A673 (cell line): Measurements from ENCODE around the gene CCDC86. TPM values are rescaled to one million over a fixed set of nuclear protein-coding genes. Genes with fewer than 3 reads are reported as not detected.

Experiments used
- BruUV-seq: library from RNA; stranded (reverse); fragments of 400-500 nt; replicated peaks from 2 replicates; lab custom pipeline; 2021; lab: Mats Ljungman, UMichigan
- CTCF ChIA-PET: fragments of 300-600 bp; sonication (Branson Sonifier 250); formaldehyde crosslinking; loops from one replicate; lab custom pipeline; 2022; ENCODE audit warnings: antibody characterized with exemption; lab: Charles Lee
- POLR2A ChIA-PET: fragments of 300-600 bp; sonication (Branson Sonifier 250); formaldehyde crosslinking; loops from one replicate; lab custom pipeline; 2022; ENCODE audit warnings: antibody characterized with exemption; ENCODE audit not compliant: low non-redundant PET; lab: Charles Lee
- DNase-seq: peaks from one replicate; pipeline ENCODE4 v3.0.0-alpha.2; 2015; ENCODE audit warnings: low spot score
- H3K27ac ChIP-seq: fragments of 200-600 bp; sonication (generic); 2 replicates; pipeline ENCODE4 v1.5.1; 2016; ENCODE audit warnings: mixed run types, low read depth, mild to moderate bottlenecking, mixed read lengths, antibody characterized with exemption, low read length; ENCODE audit not compliant: poor library complexity, severe bottlenecking
- H3K27me3 ChIP-seq: fragments of 200-600 bp; sonication (generic); replicated peaks from 2 replicates; pipeline ENCODE4 v1.6.1; 2017; ENCODE audit warnings: mixed run types, low read depth, mild to moderate bottlenecking, mixed read lengths, antibody characterized with exemption, low read length; ENCODE audit not compliant: insufficient read depth, poor library complexity
- H3K36me3 ChIP-seq: fragments of 200-600 bp; sonication (generic); 2 replicates; pipeline ENCODE4 v1.6.1; 2016; ENCODE audit warnings: mixed run types, mild to moderate bottlenecking, mixed read lengths, antibody characterized with exemption, low read length; ENCODE audit not compliant: insufficient read depth, poor library complexity, severe bottlenecking
- H3K4me1 ChIP-seq: fragments of 200-600 bp; sonication (generic); 2 replicates; pipeline ENCODE4 v1.6.1; 2017; ENCODE audit warnings: mixed run types, mild to moderate bottlenecking, mixed read lengths, antibody characterized with exemption, low read length; ENCODE audit not compliant: insufficient read depth, poor library complexity, severe bottlenecking
- H3K4me3 ChIP-seq: fragments of 200-600 bp; sonication (generic); 2 replicates; pipeline ENCODE4 v1.5.1; 2016; ENCODE audit warnings: low read depth, mixed run types, mild to moderate bottlenecking, mixed read lengths, low read length; ENCODE audit not compliant: poor library complexity, severe bottlenecking
- H3K9me3 ChIP-seq: fragments of 200-600 bp; sonication (generic); 2 replicates; pipeline ENCODE4 v1.6.1; 2016; ENCODE audit warnings: mixed run types, low read depth, mild to moderate bottlenecking, mixed read lengths, antibody characterized with exemption, low read length; ENCODE audit not compliant: poor library complexity, severe bottlenecking
- EZH2 ChIP-seq: fragments of 200-600 bp; sonication (generic); IDR thresholded peaks from 2 replicates; pipeline ENCODE4 v1.6.1; 2017; ENCODE audit warnings: borderline replicate concordance, low read depth, mild to moderate bottlenecking, mixed read lengths, antibody characterized with exemption, low read length; ENCODE audit not compliant: poor library complexity, severe bottlenecking
- intact Hi-C: fragments of 100-400 bp; cut with micrococcal nuclease; formaldehyde crosslinking; loops from one replicate; pipeline ENCODE4 v1.10.0; 2022; ENCODE audit not compliant: unreplicated experiment
- total RNA-seq: library from RNA; stranded (reverse); gene quantifications from 2 replicates; pipeline ENCODE4 v1.2.3, GENCODE V29; 2021
- TF ChIP-seq, protein P1 (sequence below): fragments of 300-800, 200-600 bp; sonication (generic); conservative IDR thresholded peaks from 2 replicates; pipeline ENCODE4 v1.5.1; 2017; ENCODE audit warnings: low read depth, mild to moderate bottlenecking, antibody characterized with exemption, low read length, moderate library complexity, mixed read lengths

The CCDC86 gene
- total RNA-seq, 1 experiment from 2014 or later, result 188 TPM

DNA sequence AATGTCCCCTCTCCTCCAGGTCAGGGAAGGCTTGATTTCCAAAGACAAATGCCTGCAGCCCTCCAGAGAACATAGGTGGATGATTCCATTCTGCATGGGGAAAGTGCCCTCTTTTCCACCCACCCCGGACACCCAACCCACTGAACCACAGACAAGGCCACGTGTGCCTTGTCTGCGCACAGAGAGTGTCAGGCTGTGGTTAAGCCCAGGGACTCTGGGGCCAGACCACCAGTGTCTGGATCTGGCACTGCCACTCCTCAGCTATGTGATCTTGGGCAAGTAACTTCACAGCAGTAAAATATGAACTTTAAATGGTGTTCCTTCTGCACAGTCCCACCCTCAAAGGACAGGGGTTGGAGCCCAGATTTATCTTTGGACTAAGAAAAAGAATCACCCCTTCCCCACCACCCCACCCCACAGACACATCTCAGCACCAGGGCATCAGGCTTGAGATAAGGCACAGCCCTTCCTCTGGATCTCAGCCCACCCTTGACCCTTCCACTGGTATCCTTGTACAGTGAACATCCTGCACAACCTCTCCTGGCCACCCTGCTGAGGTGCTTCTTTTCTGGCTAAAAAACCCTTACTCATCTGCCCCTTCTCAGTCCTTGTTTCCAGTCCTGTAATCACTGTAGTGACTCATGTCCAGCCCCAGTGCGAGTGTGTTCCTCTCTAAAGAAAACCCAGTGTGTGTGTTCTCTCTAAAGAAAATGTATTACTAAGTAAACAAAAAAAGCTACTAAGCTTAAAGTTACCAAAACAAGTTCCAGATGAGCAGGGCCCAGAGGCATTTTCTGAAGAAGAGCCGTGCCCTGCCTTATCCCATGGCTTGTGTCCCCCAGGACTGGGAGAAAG lies 15.7 kb downstream of the CCDC86 start:
- ChIA-PET POLR2A (interaction anchor here (0.7 kb wide), 1 partner anchor 82 kb away, joined by 5 read pairs; no protein-coding TSS in a partner anchor), CTCF (no interaction called here)
- no peak for TF ChIP-seq EZH2
- TF ChIP-seq, protein P1, sequence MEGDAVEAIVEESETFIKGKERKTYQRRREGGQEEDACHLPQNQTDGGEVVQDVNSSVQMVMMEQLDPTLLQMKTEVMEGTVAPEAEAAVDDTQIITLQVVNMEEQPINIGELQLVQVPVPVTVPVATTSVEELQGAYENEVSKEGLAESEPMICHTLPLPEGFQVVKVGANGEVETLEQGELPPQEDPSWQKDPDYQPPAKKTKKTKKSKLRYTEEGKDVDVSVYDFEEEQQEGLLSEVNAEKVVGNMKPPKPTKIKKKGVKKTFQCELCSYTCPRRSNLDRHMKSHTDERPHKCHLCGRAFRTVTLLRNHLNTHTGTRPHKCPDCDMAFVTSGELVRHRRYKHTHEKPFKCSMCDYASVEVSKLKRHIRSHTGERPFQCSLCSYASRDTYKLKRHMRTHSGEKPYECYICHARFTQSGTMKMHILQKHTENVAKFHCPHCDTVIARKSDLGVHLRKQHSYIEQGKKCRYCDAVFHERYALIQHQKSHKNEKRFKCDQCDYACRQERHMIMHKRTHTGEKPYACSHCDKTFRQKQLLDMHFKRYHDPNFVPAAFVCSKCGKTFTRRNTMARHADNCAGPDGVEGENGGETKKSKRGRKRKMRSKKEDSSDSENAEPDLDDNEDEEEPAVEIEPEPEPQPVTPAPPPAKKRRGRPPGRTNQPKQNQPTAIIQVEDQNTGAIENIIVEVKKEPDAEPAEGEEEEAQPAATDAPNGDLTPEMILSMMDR, result no peak
- Histone ChIP-seq H3K4me3 (no peak overlapping the region), H3K9me3 (no peaks in the 10 kb centered on the region), H3K36me3 (no peaks in the 10 kb centered on the region), H3K4me1 (no peaks in the 10 kb centered on the region), H3K27ac (no peak overlapping the region), H3K27me3 (no peaks in the 10 kb centered on the region)
- intact Hi-C loops, result no loop called here
- BruUV-seq, result no TSS peak
- DNase-seq, result no peak

DNA sequence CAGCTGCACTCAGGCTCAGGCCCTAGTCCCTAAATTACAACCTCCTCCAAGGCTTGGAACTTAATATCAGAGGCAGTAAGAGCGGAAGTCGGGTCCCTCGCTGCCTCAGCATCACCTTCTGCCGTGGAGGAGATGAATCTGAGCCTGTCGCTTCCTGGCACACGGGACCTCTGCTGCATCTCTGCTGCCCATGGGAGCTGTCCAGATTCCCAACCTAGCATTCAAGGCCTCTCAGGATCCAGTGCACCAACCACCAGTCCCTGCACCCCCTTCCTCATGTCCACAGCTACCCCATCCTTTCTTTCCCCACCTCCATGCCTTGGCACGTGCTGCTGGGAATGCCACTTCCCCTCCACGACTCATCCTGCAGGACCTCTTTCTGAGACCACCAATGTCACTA lies 16.3 kb downstream of the CCDC86 start:
- Histone ChIP-seq H3K36me3 (no peaks in the 10 kb centered on the region), H3K27me3 (no peaks in the 10 kb centered on the region), H3K4me3 (no peak overlapping the region), H3K9me3 (no peaks in the 10 kb centered on the region), H3K27ac (no peak overlapping the region), H3K4me1 (no peaks in the 10 kb centered on the region)
- ChIA-PET POLR2A (no interaction called here), CTCF (no interaction called here)
- no TSS peak for BruUV-seq
- no peak for TF ChIP-seq EZH2
- TF ChIP-seq, protein P1, result no peak
- no peak for DNase-seq
- intact Hi-C loops, result no loop called here

DNA sequence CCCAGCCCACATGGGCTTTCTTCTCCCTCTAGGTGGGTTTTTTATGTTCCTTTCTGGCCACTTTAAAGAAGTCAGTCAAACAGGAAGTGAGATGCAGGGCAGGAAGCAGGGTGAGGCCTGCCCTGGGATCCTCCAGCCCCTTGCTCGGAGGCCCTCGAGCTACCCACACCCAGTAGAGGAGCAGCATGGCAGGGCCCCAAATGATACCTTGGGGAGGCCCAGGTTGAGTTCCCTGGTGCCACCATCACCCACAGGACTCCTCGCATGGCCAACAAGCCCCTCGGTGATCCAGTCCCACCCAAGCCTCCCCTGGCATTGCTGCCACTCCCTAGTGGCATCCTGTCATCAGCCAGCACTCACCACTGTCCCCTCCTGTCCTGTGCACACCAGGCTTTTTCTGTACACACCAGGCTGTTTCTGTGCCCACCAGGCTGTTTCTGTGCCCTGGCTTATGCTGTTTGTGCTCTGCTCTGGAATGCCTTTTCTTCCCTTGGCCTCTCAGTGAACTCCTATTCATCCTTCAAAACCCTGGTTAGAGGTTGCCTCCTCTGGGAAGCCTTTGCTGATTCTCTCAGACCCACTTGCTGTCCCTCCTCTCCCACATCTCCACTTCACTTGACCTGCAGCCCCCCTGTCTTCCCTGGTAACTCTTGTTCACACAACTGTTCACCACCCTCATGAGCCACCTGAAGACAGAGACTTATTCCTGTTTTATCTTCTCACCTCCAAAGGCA lies 17.0 kb downstream of the CCDC86 start:
- CTCF ChIA-PET, result no interaction called here
- Histone ChIP-seq H3K36me3 (no peaks in the 10 kb centered on the region), H3K4me3 (no peak overlapping the region), H3K4me1 (no peaks in the 10 kb centered on the region), H3K27ac (no peak overlapping the region), H3K9me3 (no peaks in the 10 kb centered on the region), H3K27me3 (no peaks in the 10 kb centered on the region)
- no peak for DNase-seq
- no peak for TF ChIP-seq EZH2
- TF ChIP-seq, protein P1, result no peak
- POLR2A ChIA-PET, result no interaction called here
- intact Hi-C loops, result no loop called here
- BruUV-seq, result no TSS peak
